GM12864 (cell line): ENCODE data around the gene MRPL21.
"Not testable (repeated sequence)": the region's sequence is repeated elsewhere in the genome, so short reads cannot be mapped to it uniquely, and the experiment has no call there.

Experiments
- DNase-seq: peaks from one replicate; pipeline ENCODE4 v3.0.0-alpha.2; 2011; ENCODE audit warnings: low read depth
- H3K4me3 ChIP-seq: 2 replicates; pipeline ENCODE4 v1.5.1; 2011; ENCODE audit warnings: mild to moderate bottlenecking, low read depth, low read length, control low read depth
- TF ChIP-seq, protein P1 (sequence below): IDR thresholded peaks from 2 replicates; pipeline ENCODE4 v1.5.1; 2011; ENCODE audit warnings: low read depth, mild to moderate bottlenecking, moderate library complexity, low read length, control low read depth, inconsistent platforms; ENCODE audit errors: missing control alignments

Gene MRPL21

DNA sequence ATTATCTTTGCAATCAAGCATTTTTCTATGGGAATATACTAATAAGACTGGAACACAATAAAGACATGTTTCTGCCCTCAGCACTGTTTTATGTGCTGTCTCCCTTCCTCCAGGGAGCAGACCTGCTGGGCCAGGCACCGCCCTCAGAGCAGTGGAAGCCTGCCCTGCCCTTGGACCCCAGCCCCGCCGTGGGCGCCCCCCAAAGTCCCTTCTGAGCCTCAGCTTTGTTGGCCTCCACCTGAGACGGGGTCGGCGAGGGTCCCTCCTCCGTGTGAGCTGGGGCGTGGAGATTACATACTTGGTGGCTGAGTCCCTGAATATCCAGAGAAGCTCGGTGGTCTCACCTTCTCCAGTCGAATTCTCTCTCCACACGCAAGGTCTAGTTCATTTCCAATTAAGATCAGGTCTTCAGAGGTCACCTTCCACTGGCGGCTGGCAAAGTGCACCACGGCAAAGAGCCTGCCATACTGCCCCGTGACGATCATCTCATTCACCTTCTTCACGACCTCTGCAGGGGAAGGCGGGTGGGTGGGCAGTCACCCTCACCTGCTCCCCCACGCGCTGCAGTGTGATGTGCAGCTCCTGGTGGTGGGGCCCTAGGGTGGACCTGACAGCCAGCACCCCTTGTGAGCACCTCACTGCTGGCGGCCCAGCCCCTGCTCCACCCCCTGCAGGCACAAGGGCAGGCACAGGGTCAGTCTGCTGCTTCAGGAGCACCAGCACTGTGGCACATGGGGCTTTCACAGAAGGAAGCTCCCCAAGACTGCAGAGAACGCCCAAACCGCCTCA lies 7.3 kb downstream of the MRPL21 start:
- no peak overlapping the region for H3K4me3 ChIP-seq
- TF ChIP-seq, protein P1, sequence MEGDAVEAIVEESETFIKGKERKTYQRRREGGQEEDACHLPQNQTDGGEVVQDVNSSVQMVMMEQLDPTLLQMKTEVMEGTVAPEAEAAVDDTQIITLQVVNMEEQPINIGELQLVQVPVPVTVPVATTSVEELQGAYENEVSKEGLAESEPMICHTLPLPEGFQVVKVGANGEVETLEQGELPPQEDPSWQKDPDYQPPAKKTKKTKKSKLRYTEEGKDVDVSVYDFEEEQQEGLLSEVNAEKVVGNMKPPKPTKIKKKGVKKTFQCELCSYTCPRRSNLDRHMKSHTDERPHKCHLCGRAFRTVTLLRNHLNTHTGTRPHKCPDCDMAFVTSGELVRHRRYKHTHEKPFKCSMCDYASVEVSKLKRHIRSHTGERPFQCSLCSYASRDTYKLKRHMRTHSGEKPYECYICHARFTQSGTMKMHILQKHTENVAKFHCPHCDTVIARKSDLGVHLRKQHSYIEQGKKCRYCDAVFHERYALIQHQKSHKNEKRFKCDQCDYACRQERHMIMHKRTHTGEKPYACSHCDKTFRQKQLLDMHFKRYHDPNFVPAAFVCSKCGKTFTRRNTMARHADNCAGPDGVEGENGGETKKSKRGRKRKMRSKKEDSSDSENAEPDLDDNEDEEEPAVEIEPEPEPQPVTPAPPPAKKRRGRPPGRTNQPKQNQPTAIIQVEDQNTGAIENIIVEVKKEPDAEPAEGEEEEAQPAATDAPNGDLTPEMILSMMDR, result no peak
- no peak for DNase-seq

DNA sequence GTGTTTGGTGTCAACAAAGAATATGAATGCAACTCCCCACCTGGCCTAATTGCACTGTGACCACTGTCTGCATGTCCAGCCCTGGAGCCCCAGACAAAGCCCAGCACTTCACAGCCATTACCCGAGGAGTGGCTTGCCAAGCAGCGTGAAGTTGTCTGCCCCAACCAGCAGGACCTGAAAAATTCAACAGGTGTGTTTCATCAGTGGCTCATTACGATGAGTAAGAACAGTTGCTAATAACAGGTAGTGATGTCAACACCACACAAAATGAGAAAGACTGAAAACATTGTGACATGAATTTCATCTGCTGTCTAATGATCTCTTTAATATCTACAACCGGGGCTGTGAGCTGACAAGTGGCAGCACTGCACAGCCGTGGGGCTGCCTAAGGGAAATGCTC lies 10.3 kb downstream of the MRPL21 start:
- TF ChIP-seq, protein P1, result no peak
- DNase-seq, result no peak
- no peak overlapping the region for H3K4me3 ChIP-seq

DNA sequence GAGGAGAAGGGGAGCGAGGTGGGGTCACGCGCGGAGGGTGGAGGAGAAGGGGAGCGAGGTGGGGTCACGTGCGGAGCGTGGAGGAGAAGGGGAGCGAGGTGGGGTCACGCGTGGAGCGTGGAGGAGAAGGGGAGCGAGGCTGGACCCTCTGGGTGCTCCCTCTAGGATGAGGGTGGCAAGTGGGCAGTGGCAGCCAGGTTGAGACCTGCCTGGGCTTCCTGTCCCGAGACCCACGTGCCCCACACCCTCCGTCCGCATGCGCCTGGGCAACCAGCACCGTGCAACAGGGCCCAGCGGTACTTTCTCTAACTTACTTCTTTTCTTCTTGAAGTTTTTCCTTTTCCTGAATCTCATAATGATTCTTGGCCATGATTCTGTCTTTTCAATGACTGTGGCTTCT lies 11.1 kb downstream of the MRPL21 start:
- TF ChIP-seq, protein P1, result no peak
- DNase-seq, result no peak
- H3K4me3 ChIP-seq, result no peak overlapping the region

DNA sequence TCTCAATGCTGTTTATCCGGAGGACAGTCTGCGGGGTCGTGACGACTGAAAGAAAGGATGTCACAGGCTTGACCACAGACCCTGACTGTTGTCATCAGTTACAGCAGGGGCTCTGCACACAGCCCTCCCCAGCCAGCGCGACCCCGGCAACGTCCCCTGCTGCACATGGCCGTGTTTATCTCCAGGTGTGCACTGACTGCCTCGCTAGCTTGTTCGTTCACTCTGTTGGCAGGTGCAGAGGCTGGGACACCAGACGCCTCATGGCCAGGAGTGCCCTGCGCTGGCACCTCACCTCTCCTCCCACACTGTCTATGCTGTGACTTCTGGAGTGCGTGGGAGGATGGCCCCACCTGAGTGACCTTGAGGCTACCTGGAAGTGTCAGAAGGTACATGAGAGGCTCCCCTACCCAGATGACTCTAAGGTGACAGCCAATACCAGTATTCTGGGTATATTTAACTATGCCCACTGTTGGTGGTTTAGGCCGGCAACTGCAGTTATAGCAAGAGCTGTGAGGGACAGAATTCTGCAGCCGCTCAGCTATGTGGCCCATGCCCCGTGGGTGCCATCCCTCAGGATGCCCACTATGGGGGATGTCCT lies 12.2 kb downstream of the MRPL21 start:
- H3K4me3 ChIP-seq, result no peak overlapping the region
- DNase-seq, result no peak
- TF ChIP-seq, protein P1, result no peak

- TF ChIP-seq, protein P1, result no peak
- no peak overlapping the region for H3K4me3 ChIP-seq
- DNase-seq, result no peak
Measured at GRCh38 chr11:68890490-68891231, 13.0 kb downstream of the MRPL21 start.

- TF ChIP-seq, protein P1, result peak; percentile 18
- DNase-seq, result no peak
- H3K4me3 ChIP-seq, result no peak overlapping the region
Measured at GRCh38 chr11:68889948-68890446, 13.6 kb downstream of the MRPL21 start.

GRCh38 chr11:68884827-68885226 lies 18.8 kb downstream of the MRPL21 start:
- not testable (repeated sequence) for H3K4me3 ChIP-seq, DNase-seq
